ENCODE data around the gene STK16.

- TF ChIP-seq CTCF (IDR thresholded peaks at IDR 0.05) (no peak), POLR2A (IDR thresholded peaks at IDR 0.05) (no peak)
These were observed 7.8 kb downstream of the STK16 start, which contains the start of gene TUBA4B for GRCh38 chr2:219252900-219253752.
